ENCODE measurements around the gene WDR45B.

WDR45B gene

GRCh38 chr17:82675476-82676245 is 27.4 kb upstream of the WDR45B start:
- DNase-seq = no peak

GRCh38 chr17:82674656-82675475 is 26.6 kb upstream of the WDR45B start:
- DNase-seq = no peak

GRCh38 chr17:82670661-82671450 is 22.6 kb upstream of the WDR45B start:
- no peak for DNase-seq

- no peak for DNase-seq
These were observed 20.4 kb upstream of the WDR45B start for GRCh38 chr17:82668631-82669099.

GRCh38 chr17:82668024-82668630 is 19.9 kb upstream of the WDR45B start:
- no peak for DNase-seq

GRCh38 chr17:82667668-82668000 is 19.4 kb upstream of the WDR45B start:
- no peak for DNase-seq

GRCh38 chr17:82666931-82667667 is 18.9 kb upstream of the WDR45B start:
- no peak for DNase-seq

GRCh38 chr17:82665891-82666290 is 17.6 kb upstream of the WDR45B start:
- DNase-seq = no peak

GRCh38 chr17:82665217-82665616 is 17.0 kb upstream of the WDR45B start:
- no peak for DNase-seq

GRCh38 chr17:82664701-82665182 is 16.5 kb upstream of the WDR45B start:
- DNase-seq = no peak

GRCh38 chr17:82664276-82664575 is 16.0 kb upstream of the WDR45B start:
- DNase-seq = no peak

GRCh38 chr17:82663381-82664275 is 15.4 kb upstream of the WDR45B start:
- no peak for DNase-seq

- DNase-seq = no peak
These were observed 14.5 kb upstream of the WDR45B start for GRCh38 chr17:82662711-82663261.

- no peak for DNase-seq
These were observed 13.8 kb upstream of the WDR45B start for GRCh38 chr17:82661717-82662683.

- no peak for DNase-seq
These were observed 11.6 kb upstream of the WDR45B start for GRCh38 chr17:82659886-82660285.

GRCh38 chr17:82658796-82659452 is 10.7 kb upstream of the WDR45B start:
- no peak for DNase-seq

GRCh38 chr17:82658331-82658730 is 10.1 kb upstream of the WDR45B start:
- no peak for DNase-seq

GRCh38 chr17:82657926-82658325 is 9.7 kb upstream of the WDR45B start:
- DNase-seq = no peak

GRCh38 chr17:82656266-82656665 is 8.0 kb upstream of the WDR45B start:
- no peak for DNase-seq
